NCI-H2171 (cell line): ENCODE results near the gene ASCC2.
A peak's percentile ranks its signal among the peaks of the same experiment; 100 is the strongest.
"Not testable (repeated sequence)": the region's sequence is repeated elsewhere in the genome, so short reads cannot be mapped to it uniquely, and the experiment has no call there.

Experiments used
- DNase-seq: peaks from one replicate; lab custom pipeline; 2025; lab: John Stamatoyannopoulos, UW

The ASCC2 gene, protein sequence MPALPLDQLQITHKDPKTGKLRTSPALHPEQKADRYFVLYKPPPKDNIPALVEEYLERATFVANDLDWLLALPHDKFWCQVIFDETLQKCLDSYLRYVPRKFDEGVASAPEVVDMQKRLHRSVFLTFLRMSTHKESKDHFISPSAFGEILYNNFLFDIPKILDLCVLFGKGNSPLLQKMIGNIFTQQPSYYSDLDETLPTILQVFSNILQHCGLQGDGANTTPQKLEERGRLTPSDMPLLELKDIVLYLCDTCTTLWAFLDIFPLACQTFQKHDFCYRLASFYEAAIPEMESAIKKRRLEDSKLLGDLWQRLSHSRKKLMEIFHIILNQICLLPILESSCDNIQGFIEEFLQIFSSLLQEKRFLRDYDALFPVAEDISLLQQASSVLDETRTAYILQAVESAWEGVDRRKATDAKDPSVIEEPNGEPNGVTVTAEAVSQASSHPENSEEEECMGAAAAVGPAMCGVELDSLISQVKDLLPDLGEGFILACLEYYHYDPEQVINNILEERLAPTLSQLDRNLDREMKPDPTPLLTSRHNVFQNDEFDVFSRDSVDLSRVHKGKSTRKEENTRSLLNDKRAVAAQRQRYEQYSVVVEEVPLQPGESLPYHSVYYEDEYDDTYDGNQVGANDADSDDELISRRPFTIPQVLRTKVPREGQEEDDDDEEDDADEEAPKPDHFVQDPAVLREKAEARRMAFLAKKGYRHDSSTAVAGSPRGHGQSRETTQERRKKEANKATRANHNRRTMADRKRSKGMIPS

DNA sequence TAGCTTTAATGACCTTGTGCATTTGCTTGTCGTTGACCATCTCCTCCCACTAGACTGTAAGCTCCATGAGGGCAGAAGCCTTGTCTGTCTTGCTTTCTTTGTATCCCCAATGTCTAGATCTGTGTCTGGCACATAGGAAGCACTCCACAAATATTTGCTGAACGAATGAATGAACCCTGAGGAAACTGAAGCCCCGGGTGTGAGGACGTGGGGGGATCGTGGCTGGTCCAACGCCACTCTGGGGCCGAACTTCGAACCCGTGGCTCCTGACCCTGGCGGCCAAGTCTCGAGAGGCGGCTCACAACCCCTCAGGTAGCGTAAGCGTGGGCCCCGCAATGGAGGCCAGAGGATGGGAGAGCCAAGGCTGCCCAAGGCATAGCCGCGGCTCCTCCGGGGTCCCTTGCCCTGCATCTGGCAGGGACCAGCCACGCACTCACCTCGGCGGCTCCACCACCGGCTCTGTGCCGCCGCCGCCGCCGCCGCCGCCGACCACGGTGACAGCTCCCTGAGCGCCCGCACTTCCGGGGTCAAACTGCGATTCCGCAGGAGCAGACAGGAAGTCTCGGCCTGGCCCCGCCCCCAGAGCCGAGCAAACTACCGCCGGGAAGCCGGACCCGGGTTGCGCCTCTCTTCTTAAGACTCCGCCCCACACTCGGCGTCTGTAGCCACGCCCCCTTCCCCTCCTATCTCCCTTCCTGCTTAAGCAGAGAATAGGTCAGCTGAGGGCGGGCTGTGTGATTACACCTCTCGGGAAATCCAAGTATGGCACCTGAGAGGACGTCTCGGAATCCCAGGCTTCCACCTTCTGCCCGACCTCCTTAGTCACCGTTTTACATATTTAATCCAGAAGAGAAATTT is at the start of gene ASCC2:
Gene ASCC2, minus strand, starts transcription at position 534 of the 858 bp plus-strand sequence. CDS start 5,949 bp downstream, outside the sequence.
- DNase-seq: peak; percentile 99

GRCh38 chr22:29887358-29887757 is 49.3 kb upstream of the ASCC2 start:
- no peak for DNase-seq

DNA sequence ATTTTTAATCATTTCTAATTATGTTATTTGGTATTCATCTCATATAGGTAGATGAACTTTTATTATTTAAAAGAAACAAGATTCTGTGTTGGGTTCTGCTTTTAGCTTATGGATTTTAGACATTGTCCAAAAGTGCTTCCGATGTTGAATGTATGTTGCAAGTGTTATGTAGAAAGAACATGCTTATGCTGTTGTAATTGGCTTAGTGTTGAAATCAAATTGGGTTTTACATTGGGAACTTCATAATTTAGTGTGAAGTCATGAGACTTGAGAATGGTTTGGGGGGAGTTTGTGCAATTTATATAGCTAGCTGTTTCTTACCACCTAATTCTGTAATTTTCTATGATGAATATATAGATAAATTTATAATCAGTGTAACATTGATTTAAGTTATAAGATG is 48.5 kb upstream of the ASCC2 start:
- DNase-seq: no peak

GRCh38 chr22:29885610-29886009 is 47.5 kb upstream of the ASCC2 start:
- DNase-seq: no peak

DNA sequence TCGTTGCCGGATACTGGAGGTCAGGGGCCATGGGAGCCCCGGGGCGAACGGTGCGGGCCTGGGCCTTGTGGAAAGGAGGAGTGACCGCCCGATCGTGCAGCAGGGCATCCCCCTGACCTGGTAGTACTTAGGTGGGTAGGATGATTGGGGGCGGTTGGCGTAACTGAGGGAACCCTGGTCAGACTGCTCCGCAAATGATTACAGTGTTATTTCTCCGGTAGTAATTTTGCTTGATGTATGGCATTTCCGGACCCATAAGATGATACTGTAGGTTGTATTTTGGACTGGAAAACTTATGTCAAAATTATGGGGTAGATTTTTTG is 45.7 kb upstream of the ASCC2 start:
- DNase-seq: no peak

DNA sequence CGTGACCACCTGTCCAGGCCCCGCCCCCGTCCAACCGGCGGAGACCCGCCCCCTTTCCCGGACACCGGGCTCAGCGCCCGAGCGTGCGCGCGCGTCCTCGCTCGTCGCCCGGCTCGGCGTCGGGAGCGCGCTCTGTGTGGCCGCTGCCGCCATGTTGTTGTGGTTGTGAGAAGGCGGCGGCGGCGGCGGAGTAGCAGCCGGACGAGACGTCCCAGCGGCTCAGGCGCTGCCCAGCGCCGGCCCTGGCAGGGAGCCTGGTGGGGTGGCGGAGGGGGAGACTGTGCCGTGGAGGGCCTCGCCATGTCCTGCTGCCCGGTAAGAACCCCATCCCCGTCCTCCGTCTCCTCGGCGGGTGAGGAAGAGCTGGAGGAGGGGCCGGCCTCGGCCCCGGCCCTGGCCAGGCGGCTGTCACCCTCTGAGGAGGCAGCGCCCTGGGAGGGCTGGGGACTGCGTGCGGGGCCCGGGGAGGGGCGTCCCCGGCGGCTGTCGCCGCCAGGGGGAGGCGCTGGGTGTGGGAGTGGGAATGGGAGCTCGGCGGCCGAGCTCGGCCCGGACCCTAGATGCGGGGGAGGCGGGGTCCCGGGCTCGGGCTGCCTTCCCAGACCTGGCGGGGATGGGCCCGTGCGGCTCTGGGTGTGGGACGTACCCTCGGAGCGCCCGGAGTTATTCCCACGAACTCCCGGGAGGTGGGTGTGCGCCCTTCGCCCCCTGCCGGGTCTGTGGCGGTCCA is 45.1 kb upstream of the ASCC2 start, which contains the start of gene MTMR3:
Gene MTMR3, plus strand, starts transcription at position 130 of the 730 bp plus-strand sequence. CDS start 87,886 bp downstream, outside the sequence.
- peak; percentile 89 for DNase-seq

- no peak for DNase-seq
Observed at GRCh38 chr22:29882716-29883044, 44.6 kb upstream of the ASCC2 start.

GRCh38 chr22:29879753-29880152 is 41.7 kb upstream of the ASCC2 start:
- DNase-seq: no peak

GRCh38 chr22:29877620-29878019 is 39.5 kb upstream of the ASCC2 start:
- DNase-seq: no peak

GRCh38 chr22:29873943-29874342 is 35.9 kb upstream of the ASCC2 start:
- no peak for DNase-seq

DNA sequence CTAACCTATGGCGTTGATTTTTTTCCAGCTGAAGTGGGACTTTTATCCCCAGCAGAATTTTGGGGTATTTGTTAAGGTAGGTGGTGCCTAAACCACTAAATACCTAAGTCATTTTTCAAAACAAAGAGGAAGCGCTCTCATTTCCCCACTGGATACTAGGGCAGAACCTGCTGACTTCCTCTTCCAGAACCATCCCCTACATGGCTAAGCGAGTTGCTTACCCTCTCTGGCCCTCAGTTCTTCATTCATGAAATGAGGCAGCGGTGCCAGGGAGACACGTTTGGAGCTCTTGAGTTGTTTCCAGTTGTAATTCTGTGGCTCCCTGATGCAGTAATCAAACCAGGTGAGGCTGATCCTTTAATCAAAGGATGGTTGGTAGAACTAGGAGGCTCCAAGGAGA is 34.9 kb upstream of the ASCC2 start:
- DNase-seq: no peak

DNA sequence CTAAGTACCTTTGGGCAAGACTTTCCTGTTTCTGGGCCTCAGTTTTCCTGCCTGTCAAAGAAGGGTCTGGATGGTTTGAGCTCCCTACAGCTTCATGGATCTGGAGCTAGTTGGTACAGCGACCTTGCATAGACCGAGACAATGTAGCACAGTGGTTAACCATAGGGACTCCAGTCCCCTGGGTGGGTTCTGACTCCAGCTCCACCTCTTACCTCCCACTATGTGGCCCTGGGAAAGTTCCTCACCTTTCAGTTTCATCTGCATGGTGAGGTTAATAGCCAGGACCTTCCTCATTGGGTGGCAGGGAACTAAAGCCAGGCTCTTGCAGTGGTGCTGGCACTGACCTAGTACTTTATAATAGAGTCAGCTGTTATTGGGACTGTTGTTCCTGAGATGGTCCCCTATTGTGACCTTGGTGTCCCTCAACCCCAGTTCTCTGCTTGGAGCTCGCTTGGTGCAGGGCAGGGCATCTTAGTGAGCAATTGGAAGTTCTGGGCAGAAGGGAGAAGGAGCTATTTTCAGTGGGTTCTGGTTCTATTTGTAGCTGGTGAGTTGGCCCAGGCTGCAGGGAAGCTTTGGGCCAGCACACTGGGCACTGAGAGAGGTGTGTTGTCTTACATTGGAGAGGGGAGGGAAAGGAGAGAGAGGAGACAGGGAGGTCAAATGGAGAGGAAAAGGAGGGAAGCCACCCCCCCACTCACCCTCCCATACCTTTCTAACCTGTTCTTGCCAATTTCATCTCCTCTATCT is 34.2 kb upstream of the ASCC2 start:
- DNase-seq: no peak

GRCh38 chr22:29871684-29872083 is 33.6 kb upstream of the ASCC2 start:
- DNase-seq: peak; percentile 91

- DNase-seq: no peak
Observed at GRCh38 chr22:29870574-29870973, 32.5 kb upstream of the ASCC2 start.

DNA sequence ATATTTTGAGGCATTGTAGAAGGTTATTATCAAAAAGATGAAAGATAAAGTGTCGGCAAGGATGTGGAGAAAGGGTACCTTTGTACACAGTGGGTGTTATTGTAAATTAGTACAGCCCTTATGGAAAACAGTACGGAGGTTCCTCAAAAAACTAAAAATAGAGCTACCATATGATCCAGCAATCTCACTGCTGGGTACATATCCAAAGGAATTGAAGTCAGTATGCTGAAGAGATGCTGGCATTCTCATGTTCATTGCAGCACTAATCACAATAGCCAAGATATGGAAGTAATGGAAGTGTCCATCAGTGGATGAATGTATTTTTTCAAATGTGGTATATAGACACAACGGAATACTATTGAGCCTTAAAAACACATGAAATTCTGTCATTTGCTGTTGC is 29.8 kb upstream of the ASCC2 start:
- DNase-seq: no peak

GRCh38 chr22:29867260-29867659 is 29.2 kb upstream of the ASCC2 start:
- DNase-seq: no peak

DNA sequence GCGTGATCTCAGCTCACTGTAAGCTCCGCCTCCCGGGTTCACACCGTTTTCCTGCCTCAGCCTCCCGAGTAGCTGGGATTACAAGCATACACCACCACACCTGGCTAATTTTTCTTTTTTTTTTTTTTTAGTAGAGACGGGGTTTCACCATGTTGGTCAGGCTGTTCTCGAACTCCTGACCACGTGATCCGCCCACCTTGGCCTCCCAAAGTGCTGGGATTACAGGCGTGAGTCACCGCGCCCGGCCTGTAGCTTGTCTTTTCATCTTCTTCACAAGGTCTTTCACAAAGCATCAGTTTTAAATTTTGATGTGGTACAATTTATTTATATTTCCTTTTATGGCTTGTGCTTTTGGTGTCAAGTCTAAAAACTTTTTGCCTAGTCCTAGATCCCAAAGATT is 27.5 kb upstream of the ASCC2 start:
- not testable (repeated sequence) for DNase-seq

GRCh38 chr22:29861672-29862297 is 23.7 kb upstream of the ASCC2 start:
- no peak for DNase-seq

DNA sequence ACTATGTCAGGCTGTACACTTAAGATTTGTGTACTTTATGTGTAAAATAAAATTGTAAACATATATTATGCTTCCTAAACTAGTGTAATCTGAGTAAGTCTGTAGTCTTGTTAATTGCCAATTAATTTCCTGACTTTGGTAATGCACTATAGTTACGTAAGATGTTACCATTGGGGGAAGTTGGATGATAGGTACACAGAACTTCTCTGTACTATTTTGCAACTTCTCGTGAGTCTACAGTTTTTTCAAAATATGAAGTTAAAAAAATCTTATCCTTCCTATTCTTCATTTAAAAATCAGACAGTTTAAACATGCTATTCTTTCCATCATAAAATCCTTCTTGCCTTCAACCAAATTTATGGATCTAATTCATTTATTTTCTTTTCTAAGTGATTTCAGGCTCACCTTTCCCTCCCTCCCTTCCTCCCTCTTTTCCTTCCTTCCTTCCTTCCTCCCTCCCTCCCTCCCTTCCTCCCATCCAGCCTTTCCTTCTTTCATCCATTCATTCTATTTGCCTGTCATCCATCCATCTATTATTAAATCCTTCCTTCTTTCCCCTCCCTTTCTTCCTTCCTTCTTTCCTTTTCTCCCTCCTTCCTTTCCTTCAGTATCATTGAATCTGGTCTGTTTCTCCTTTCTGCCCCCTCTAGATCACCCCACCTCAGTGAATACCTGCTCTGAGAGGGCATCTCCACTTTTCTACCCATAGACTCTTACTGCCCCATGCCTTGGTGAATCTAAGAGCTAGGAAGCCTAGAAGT is 22.1 kb upstream of the ASCC2 start:
- DNase-seq: no peak

GRCh38 chr22:29859030-29859429 is 21.0 kb upstream of the ASCC2 start:
- not testable (repeated sequence) for DNase-seq
